Mammary epithelial cell (primary cell): ENCODE measurements around the gene PKIB.

ENCODE experiments used
- EZH2 ChIP-seq: IDR thresholded peaks from 2 replicates; pipeline ENCODE4 v1.6.1; 2012; ENCODE audit warnings: low read length, inconsistent platforms, borderline replicate concordance
- TF ChIP-seq, protein P1 (sequence below), 2 donors: IDR thresholded peaks in 1 of 2; conservative IDR thresholded peaks in 1 of 2; 2 replicates each; pipeline ENCODE4 v1.5.1; 2011 to 2012; ENCODE audit warnings: inconsistent platforms in 2 of 2, low read length in 2 of 2, mild to moderate bottlenecking in 2 of 2, control low read depth in 1 of 2, low read depth in 1 of 2; ENCODE audit not compliant: insufficient read depth in 1 of 2; ENCODE audit errors: extremely low read depth in 1 of 2

DNA sequence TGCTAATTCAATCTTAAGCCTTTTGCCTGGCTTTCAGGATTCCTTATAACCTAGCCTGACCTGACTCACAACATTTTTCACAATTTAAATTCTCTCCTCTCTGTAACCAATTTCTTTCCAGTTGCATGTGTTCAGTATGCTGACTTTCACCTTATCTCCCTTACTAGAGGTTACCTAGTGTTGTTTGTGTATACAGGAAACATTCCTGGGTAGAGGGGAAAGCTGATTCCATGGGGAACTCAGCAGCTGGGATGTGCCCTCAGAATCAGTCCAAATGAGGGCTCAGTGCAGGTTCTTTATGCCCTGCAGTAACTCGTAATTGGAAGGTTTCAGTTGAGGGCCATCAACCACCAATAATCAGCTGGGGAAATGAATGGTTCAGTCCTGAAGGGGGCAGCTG, 18.5 kb downstream of the PKIB start:
- TF ChIP-seq, protein P1, sequence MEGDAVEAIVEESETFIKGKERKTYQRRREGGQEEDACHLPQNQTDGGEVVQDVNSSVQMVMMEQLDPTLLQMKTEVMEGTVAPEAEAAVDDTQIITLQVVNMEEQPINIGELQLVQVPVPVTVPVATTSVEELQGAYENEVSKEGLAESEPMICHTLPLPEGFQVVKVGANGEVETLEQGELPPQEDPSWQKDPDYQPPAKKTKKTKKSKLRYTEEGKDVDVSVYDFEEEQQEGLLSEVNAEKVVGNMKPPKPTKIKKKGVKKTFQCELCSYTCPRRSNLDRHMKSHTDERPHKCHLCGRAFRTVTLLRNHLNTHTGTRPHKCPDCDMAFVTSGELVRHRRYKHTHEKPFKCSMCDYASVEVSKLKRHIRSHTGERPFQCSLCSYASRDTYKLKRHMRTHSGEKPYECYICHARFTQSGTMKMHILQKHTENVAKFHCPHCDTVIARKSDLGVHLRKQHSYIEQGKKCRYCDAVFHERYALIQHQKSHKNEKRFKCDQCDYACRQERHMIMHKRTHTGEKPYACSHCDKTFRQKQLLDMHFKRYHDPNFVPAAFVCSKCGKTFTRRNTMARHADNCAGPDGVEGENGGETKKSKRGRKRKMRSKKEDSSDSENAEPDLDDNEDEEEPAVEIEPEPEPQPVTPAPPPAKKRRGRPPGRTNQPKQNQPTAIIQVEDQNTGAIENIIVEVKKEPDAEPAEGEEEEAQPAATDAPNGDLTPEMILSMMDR (conservative IDR thresholded peaks at IDR 0.05 in 1 of 2, IDR thresholded peaks at IDR 0.05 in 1 of 2; ENCODE audit: extremely low read depth in 1 of 2, insufficient read depth in 1 of 2, low read depth in 1 of 2, low read length in 2 of 2), result no peak
- TF ChIP-seq EZH2, result no peak
